Measurements from ENCODE around the gene LPP.

Gene LPP

GRCh38 chr3:188745031-188745430 lies 591.1 kb downstream of the LPP start:
- no peak for DNase-seq (ENCODE audit: low read depth in 2 of 2)

- DNase-seq (ENCODE audit: low read depth in 2 of 2): no peak
These were observed 592.4 kb downstream of the LPP start for GRCh38 chr3:188746291-188746783.

- DNase-seq (ENCODE audit: low read depth in 2 of 2): no peak
These were observed 593.5 kb downstream of the LPP start for GRCh38 chr3:188747489-188747888.

GRCh38 chr3:188749010-188749617 lies 595.2 kb downstream of the LPP start:
- DNase-seq (ENCODE audit: low read depth in 2 of 2): peak; percentile 3 to 64

GRCh38 chr3:188749830-188750229 lies 595.9 kb downstream of the LPP start:
- no peak for DNase-seq (ENCODE audit: low read depth in 2 of 2)

DNA sequence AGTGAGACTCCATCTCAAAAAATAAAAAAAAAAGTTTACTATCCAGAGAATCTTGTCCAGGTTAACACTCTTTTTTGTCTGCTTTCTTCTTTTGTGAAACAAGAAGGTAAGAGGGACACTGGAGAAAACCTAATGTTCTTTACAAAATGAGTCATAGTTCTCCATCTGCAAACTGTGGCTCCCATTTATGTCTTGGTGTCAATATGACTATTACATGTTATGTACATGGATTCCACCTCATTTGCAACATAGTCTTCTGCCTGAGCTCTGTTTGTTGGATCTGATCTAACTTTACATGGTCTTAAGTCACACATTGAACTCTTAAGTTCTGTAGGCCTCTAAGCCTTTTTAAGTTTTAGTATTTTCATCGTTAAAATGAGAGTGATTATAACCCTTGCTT lies 596.7 kb downstream of the LPP start:
- DNase-seq (ENCODE audit: low read depth in 2 of 2): no peak

DNA sequence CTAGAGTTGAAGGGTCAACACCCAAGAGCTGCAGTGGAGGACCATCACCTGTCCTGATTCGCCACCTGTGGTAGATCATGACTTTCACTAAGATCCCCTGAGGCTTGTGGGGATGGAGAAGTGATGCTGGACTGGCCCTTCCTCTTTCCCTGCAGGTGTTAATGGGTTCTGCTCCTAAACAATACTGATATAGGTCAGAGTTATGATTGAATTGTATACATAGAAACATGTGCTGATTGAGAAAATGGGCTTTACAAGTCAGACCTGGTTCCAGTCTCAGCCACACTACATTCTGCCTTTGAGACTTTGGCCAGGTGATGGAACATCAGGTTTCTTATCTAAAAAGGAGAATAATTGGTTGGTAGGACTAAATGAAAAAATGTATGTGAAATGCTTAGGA lies 598.9 kb downstream of the LPP start:
- DNase-seq (ENCODE audit: low read depth in 2 of 2): no peak

DNA sequence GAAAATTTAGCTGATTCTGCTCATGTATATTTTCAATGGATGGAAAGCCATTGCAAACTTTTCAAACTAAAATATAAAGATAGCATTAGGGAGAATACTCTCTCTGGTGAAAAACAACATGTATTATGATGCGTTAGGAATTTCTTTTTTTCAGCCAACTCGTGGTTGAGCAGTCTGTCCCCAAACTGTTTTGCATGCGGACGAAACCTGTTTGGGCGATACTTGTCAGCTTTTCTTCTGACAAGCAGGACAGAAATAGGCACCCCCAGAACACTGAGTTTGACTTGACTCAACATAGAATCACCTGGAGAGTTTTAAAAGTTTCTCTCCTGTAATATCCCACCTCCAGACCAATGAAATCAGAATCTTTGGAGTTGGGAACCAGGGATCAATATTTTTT lies 600.3 kb downstream of the LPP start:
- no peak for DNase-seq (ENCODE audit: low read depth in 2 of 2)

DNA sequence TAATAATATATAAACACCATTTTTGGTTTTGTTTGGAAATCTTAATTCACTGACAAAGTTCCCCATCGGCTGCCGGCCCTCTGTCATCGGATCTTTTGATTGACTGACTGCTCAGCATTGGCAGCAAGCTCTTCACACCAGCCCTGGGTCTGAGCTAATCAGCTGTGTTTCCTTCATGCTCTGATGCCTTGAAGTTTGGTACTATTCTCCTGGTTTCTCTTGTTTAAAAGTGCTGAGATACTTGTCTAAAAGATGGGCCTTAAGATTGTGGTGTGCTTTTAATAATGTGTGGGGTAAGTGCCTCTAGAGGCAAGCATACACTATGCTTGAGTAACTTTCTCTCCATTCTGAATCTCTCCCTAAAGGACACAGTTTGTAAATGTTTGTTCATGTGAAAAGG lies 602.3 kb downstream of the LPP start:
- no peak for DNase-seq (ENCODE audit: low read depth in 2 of 2)

DNA sequence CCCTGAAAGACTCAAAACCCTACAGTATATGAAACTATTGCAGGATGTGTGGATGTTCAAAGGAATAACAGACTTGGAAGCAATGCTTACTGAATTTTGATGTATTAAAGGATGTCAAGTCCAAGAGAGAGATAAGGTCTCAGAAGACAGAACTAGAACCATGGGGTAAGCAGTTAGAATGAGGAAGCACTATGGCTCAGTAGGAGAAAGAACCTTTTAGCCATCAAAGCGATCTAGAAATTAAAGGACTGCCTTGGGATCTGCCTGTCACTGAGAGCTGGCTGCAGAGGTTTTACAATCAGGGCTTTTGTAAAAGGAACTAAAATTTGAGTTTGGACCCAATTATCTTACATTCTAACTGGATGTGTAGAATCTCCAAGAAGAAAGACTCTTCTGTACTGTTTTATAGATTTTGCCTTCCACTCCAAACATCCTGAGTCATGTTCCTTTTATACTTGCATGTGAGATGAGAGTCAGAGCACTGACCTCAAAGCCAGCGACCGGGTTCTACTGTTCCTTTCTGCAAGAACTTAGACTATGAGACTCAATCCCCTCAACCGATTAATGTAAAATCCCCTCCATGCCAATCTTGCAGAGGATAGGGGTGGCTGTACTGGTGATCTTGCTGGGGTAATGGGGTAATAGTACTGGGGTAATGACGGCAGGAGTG lies 605.5 kb downstream of the LPP start:
- DNase-seq (ENCODE audit: low read depth in 2 of 2): no peak

DNA sequence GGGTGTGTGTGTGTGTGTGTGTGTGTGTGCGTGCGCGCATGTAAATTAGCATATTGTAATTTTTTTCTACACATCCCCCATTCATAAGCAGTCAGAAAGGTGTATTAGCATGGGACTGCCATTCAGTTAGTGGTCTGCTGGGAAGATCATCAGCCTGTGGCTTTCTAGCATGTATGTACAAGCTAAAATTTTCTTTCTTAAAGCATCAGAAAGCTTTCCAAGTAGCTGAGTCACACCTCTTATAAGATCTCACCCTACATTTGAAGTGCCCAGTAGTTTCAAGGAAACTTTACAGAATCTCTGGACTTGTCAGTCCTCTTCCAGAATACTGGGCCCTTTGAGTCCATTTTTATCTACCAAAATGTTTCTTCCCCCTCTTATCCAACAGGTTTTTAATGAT lies 606.5 kb downstream of the LPP start:
- no peak for DNase-seq (ENCODE audit: low read depth in 2 of 2)

- DNase-seq (ENCODE audit: low read depth in 2 of 2): no peak
These were observed 607.5 kb downstream of the LPP start for GRCh38 chr3:188761439-188761838.

GRCh38 chr3:188761964-188762363 lies 608.0 kb downstream of the LPP start:
- DNase-seq (ENCODE audit: low read depth in 2 of 2): no peak

DNA sequence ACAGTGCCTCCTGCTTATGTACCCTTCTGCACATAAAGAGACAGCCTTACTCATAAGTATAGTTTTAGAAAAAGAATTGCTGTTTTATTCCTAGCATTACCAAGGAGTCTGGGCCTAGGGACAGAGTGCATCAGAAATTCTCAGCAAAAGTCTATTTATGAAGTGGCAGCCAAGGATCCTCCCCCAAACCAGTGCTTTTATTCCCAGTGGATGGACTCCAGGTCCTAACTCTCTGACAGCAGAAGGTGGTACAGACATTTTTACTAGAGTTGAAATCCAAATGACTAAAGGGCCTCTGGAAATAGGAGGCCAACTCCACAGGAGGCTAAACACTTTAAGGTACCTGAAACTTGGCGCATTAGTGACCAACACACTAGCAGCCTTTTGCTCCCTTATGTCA lies 610.7 kb downstream of the LPP start:
- DNase-seq (ENCODE audit: low read depth in 2 of 2): no peak

- no peak for DNase-seq (ENCODE audit: low read depth in 2 of 2)
These were observed 615.9 kb downstream of the LPP start for GRCh38 chr3:188769831-188770230.

GRCh38 chr3:188772886-188773285 lies 618.9 kb downstream of the LPP start:
- no peak for DNase-seq (ENCODE audit: low read depth in 2 of 2)

DNA sequence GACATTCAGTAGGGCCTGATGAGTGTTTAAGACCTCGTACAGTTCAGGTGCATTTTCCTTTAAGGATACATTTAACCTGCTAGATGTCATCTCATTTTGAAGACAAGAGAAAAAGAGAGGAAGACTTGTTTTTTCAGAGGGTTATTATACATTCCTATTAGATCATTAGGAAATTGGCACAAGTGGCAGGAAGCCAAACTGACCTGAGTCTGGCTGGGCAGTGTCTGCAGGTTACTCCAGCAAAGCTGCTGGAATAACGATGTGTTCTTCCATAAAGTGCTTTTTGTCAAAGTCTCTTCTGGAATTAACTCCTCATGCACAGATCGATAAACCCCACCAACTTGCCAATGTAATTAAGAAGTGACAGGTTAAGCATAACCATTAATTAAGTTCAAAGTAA lies 621.5 kb downstream of the LPP start:
- no peak for DNase-seq (ENCODE audit: low read depth in 2 of 2)

DNA sequence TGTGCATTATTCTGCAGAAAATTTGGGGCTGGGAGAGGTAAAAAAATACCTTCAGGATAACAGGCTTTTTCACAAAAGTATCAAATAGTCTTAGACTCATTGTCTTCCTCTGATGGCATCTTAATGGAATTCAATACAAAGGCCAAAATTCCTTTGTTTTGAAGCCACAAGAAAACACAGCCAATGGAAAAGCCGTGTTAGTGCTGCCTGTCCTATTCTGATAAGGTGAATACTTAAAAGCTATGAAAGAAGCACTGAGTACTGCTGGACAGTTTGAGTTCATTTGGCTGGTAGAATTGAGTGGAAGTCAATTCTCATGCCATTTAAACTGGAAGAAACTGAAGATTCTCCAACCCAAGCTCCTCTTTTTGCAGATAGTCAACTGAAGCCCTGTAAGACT lies 622.5 kb downstream of the LPP start:
- DNase-seq (ENCODE audit: low read depth in 2 of 2): no peak

GRCh38 chr3:188778091-188778852 lies 624.3 kb downstream of the LPP start:
- no peak for DNase-seq (ENCODE audit: low read depth in 2 of 2)

- no peak for DNase-seq (ENCODE audit: low read depth in 2 of 2)
These were observed 625.5 kb downstream of the LPP start for GRCh38 chr3:188779281-188779980.

- no peak for DNase-seq (ENCODE audit: low read depth in 2 of 2)
These were observed 626.5 kb downstream of the LPP start for GRCh38 chr3:188780193-188781147.

Measured in stimulated activated CD4-positive, alpha-beta T cell treated with anti-CD3 and anti-CD28 coated beads, Interleukin-1b, Interleukin-23, amount 100 ng/mL, for 4 hours (primary cell).